ENCODE results near the gene DDX18.

DDX18 gene

GRCh38 chr2:117835990-117836760 is 21.7 kb downstream of the DDX18 start:
- DNase-seq = peak; percentile 59

DNA sequence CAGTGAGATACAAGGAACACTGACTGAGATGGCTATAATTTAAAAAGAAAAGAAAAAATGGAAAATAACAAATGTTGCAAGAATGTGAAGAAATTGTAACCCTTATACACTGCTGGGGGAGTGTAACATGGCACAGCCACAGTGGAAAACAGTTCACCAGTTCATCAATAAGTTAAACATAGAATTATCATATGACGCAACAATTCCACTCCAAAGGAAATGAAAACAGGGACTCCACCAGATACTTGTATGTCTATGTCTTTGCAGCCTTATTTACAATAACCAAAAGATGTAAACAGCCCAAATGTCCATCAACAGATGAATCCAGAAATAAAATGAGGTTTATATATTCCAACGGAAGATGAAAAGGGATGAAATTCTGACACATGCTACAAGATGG is 30.8 kb downstream of the DDX18 start:
- no peak for DNase-seq

- no peak for DNase-seq
Observed at GRCh38 chr2:117850015-117850414, 35.5 kb downstream of the DDX18 start.

DNA sequence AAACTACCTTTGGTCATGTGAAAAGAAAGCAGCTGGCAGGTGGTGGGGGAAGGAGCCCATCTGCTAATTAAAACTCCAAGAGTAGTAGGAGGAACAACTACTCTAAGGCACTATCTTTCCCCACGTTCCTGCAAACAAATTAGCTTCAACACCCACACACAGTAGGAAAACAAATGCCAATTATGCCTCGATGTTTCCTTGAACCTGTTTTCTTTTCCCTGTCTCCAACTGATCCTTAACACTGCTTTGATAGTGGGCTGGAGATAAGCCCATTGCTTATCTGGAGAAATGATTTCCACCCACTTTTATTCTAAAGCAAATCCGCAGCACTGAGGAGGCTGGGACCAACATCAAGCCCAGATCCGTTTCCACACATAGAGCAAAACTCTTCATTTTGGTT is 36.0 kb downstream of the DDX18 start:
- no peak for DNase-seq

GRCh38 chr2:117851969-117852368 is 37.5 kb downstream of the DDX18 start:
- DNase-seq = no peak

DNA sequence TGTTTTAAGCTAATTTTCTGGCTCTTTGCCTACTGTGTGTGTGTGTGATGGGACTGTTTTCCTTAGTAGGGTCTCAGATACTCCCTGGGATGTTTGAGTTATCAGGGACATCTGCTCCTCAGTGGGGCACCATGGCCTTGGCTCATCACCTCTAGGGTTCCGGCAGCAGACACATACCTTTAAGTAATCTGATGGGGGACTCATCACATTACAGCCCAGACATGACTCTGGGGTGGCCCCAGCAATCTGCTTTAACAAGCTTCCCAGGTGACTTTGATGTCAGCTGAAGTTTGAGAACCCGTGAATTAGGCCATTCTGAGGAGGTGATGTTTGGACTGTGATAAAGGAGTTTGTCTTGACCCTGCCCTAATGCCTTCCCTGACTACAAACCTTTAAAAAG is 38.8 kb downstream of the DDX18 start:
- no peak for DNase-seq

- no peak for DNase-seq
Observed at GRCh38 chr2:117853873-117854272, 39.4 kb downstream of the DDX18 start.

GRCh38 chr2:117854610-117855009 is 40.1 kb downstream of the DDX18 start:
- no peak for DNase-seq

DNA sequence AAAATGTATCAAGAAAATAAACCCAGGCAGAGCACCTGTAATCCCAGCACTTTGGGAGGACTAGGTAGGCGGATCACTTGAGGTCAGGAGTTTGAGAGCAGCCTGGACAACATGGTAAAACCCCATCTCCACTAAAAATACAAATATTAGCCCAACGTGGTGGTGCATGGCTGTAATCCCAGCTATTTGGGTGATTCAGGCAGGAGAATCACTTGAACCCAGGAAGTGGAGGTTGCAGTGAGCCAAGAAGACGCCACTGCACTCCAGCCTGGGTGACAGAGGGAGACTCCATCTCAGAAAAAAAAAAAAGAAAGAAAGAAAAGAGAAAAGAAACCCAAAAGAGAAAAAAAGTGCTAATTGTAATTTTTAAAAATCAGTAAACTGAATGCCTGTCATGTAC is 41.4 kb downstream of the DDX18 start:
- no peak for DNase-seq

DNA sequence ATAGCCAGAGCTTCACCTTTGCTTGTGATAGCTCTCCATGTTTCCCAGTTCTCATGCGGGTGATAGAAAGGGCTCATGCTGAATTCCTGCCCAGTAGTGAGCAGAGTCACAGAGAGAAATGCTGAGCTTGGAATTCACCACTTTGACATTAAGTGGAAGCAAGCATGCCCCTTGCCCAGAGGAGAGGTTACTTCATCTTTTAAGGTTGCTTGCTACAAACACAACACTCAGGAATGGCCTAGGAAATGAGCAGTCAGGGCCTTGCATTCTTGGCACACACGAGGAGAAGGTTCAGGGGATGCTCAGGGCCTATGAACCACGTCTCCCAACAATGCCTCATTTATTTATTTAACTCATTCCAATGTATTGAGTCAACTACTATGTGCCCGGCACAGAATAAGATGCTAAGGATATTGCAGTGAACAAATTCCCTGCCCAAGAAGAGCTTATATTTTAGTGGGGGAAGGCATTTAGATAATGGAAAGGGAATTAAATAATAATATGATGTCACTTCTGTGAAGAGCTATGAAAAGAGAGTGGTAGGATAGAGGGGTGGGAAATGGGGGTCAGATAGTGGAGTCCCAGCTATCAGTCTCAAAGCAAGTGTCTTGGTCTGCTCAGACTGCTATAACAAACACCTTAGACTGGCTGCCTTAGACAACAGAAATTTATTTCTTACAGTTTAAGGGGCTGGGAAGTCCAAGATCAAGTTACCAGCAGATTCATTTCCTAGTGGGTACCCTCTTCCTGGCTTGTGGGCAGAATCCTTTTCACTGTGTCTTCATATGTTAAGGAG is 42.1 kb downstream of the DDX18 start:
- DNase-seq = no peak

DNA sequence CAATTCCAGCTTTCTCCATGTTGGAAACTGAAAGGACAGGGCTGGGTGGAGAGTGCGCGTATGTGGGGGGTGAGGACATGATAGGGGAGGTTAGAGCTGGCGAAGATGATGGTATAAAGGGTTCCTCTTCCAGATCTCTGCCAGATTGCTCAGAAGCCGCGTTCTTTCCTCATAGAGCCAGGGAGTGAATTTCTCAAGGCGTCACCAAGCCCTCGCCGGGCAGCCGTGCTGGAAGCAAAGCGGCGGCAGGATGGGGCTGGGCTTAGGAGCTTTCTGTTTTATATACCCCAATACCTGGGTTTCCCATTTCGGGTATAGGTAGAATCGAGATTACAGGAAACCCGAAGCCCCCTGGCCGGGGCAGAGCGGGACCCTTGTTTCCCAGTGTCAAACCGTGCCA is 43.8 kb downstream of the DDX18 start:
- no peak for DNase-seq

DNA sequence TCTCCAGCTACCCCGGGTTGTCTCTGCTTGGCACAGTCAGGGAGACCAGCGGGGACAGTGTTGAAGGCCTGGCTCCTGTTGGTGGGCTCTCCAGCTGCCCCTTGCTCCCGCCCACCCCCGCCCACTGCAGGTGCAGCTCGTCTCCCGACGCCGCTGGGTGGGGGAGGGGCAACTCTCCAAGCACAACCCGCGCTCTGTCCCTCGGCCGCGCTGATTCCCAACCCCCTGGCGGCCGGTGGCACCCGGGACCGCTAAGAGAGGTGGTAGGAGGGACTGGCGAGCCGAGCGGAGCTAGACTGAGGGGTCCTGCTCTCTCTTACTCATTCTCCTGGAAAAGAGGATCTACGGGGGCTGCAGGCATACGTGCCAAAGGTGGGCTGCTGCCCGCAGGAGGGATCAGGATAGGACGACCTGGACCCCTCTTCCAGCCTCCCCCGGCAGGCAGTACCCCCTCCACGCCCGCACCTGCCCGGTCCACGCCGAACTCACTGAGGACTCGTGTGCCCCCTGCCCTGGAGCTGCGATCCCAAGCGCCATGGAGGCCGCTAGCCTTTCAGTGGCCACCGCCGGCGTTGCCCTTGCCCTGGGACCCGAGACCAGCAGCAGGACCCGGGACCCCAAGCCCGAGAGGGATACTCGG is 44.5 kb downstream of the DDX18 start:
- DNase-seq = no peak

- no peak for DNase-seq
Observed at GRCh38 chr2:117859532-117859911, 45.0 kb downstream of the DDX18 start.

DNA sequence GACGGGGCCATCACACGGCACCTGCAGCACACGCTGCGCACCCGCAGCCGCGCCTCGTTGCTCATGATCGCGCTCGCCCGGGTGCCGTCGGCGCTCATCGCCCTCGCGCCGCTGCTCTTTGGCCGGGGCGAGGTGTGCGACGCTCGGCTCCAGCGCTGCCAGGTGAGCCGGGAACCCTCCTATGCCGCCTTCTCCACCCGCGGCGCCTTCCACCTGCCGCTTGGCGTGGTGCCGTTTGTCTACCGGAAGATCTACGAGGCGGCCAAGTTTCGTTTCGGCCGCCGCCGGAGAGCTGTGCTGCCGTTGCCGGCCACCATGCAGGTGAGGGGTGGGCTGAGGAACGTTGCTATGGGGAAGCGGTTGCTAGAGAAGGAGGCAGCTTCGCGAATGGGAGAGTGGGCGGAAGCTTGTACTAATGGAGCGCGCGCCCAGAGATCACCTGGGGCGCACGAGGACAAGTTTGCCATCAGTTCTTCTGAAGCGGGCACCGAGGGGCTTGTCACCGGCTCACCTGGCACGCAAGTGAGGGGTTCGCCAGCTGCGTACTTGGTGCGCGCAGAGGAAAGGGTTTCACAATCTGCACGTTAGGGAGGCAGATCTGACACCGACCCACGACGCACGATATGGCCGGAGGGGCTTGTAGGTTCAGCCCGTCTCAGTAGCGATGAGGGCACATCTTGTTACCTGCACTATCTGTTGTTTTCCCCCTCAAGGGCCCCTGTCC is 45.6 kb downstream of the DDX18 start:
- DNase-seq = no peak

DNA sequence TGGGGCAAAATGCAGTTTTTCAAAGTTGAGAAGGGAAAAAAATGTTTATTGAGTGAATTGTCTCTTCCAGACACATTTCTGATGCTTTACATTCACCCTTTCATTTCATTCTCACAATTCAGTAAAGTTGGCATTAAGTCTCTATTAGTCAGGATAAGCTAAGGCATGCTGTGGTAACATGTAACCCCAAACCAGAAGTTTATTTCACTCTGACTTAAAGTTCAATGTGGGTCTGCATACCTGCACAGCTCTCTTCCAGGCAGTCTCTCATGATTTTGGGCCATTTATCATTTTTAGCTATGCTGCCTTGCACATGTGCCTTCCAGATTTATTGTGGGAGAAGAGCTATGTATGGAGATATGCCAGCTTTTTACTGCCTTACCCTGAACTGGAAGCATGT is 48.0 kb downstream of the DDX18 start:
- DNase-seq = no peak

DNA sequence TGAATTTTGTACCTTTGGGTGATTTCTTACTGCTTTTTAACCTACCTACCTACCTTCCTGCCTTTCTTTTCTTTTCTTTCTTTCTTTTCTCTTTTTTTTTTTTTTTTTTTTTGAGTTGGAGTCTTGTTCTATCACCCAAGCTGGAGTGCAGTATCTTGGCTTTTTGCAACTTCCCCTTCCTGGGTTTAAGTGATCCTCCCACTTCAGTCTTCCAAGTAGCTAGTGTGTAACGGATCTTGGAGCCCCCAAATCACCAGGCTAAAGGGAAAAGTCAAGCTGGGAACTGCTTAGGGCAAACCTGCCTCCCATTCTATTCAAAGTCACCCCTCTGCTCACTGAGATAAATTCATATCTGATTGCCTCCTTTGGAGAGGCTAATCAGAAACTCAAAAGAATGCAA is 61.3 kb downstream of the DDX18 start:
- no peak for DNase-seq

GRCh38 chr2:117879003-117879402 is 64.5 kb downstream of the DDX18 start:
- DNase-seq = no peak

Data from stimulated activated CD4-positive, alpha-beta T cell treated with anti-CD3 and anti-CD28 coated beads, Interleukin-1b, Interleukin-23, amount 100 ng/mL, for 48 hours (primary cell).